ENCODE data around the gene TTLL13. TPM values are rescaled to one million over a fixed set of nuclear protein-coding genes. Genes with fewer than 3 reads are reported as not detected.

The TTLL13 gene
- total RNA-seq, 3 donors from 2014 or later (not counting 1 experiment from before 2014, with no cell fraction given) = 0.18 to 2.2 (median 1.2) TPM

- Mint-ChIP-seq H3K27me3 (ENCODE audit: low read depth in 2 of 2) (no peaks in the 10 kb centered on the region), H3K4me3 (peak overlapping the region; percentile 66), H3K9me3 (no peaks in the 10 kb centered on the region), H3K4me1 (peaks cover 19 to 24% of the 10 kb centered on the region in 2 donors), H3K27ac (peak overlapping the region; percentile 60 to 72), H3K36me3 (no peaks in the 10 kb centered on the region)
- DNase-seq = peak in 1 of 2 donors; percentile 52
- ATAC-seq = peak; percentile 84 to 93 (median 90)
- Histone ChIP-seq H3K4me3 (ENCODE audit: low read length) (no peak overlapping the region), H3K9me3 (ENCODE audit: control insufficient read depth, insufficient read depth, low read length) (no peaks in the 10 kb centered on the region), H3K27me3 (ENCODE audit: control insufficient read depth, insufficient read depth, low read length) (no peaks in the 10 kb centered on the region), H3K36me3 (ENCODE audit: control insufficient read depth, insufficient read depth, low read length) (no peaks in the 10 kb centered on the region), H3K4me1 (ENCODE audit: control insufficient read depth, insufficient read depth, low read length) (peaks cover 12% of the 10 kb centered on the region), H3K27ac (ENCODE audit: low read length) (peak overlapping the region; percentile 8)
- 14% methylated on average over 6 of the region's 6 CpGs for WGBS (ENCODE audit: insufficient coverage)
- no peak for TF ChIP-seq CTCF (IDR thresholded peaks at IDR 0.05)
- intact Hi-C loops (cut with micrococcal nuclease) = no loop called here
Measured at GRCh38 chr15:90306560-90306959, 57.2 kb downstream of the TTLL13 start.

- Mint-ChIP-seq H3K27ac (no peak overlapping the region), H3K4me1 (peaks cover 19 to 24% of the 10 kb centered on the region in 2 donors), H3K36me3 (no peaks in the 10 kb centered on the region), H3K27me3 (ENCODE audit: low read depth in 2 of 2) (peaks cover 2 to 4% of the 10 kb centered on the region in 2 donors), H3K9me3 (no peaks in the 10 kb centered on the region), H3K4me3 (no peak overlapping the region)
- no peaks in the 10 kb centered on the region for H3K27me3 ChIP-seq (ENCODE audit: control insufficient read depth, insufficient read depth, low read length)
- H3K27ac ChIP-seq (ENCODE audit: low read length) = no peak overlapping the region
- no peaks in the 10 kb centered on the region for H3K9me3 ChIP-seq (ENCODE audit: control insufficient read depth, insufficient read depth, low read length)
- no peak for TF ChIP-seq CTCF (IDR thresholded peaks at IDR 0.05)
- peaks cover 12% of the 10 kb centered on the region for H3K4me1 ChIP-seq (ENCODE audit: control insufficient read depth, insufficient read depth, low read length)
- intact Hi-C loops (cut with micrococcal nuclease) = no loop called here
- no peak overlapping the region for H3K4me3 ChIP-seq (ENCODE audit: low read length)
- no peak for DNase-seq
- 95% methylated on average over 2 of the region's 2 CpGs for WGBS (ENCODE audit: insufficient coverage)
- ATAC-seq = no peak
- no peaks in the 10 kb centered on the region for H3K36me3 ChIP-seq (ENCODE audit: control insufficient read depth, insufficient read depth, low read length)
Measured at GRCh38 chr15:90307661-90308060, 58.3 kb downstream of the TTLL13 start.

GRCh38 chr15:90309020-90309419 lies 59.7 kb downstream of the TTLL13 start:
- DNase-seq = no peak
- intact Hi-C loops (cut with micrococcal nuclease) = no loop called here
- 97% methylated on average over 4 of the region's 4 CpGs for WGBS (ENCODE audit: insufficient coverage)
- Histone ChIP-seq H3K36me3 (ENCODE audit: control insufficient read depth, insufficient read depth, low read length) (no peaks in the 10 kb centered on the region), H3K4me1 (ENCODE audit: control insufficient read depth, insufficient read depth, low read length) (peaks cover 12% of the 10 kb centered on the region), H3K27ac (ENCODE audit: low read length) (no peak overlapping the region), H3K9me3 (ENCODE audit: control insufficient read depth, insufficient read depth, low read length) (no peaks in the 10 kb centered on the region), H3K27me3 (ENCODE audit: control insufficient read depth, insufficient read depth, low read length) (no peaks in the 10 kb centered on the region), H3K4me3 (ENCODE audit: low read length) (no peak overlapping the region)
- H3K4me3 Mint-ChIP-seq = no peak overlapping the region
- H3K27me3 Mint-ChIP-seq (ENCODE audit: low read depth in 2 of 2) = peaks cover 8 to 16% of the 10 kb centered on the region in 2 donors
- ATAC-seq = no peak
- no peak overlapping the region for H3K27ac Mint-ChIP-seq
- H3K9me3 Mint-ChIP-seq = no peaks in the 10 kb centered on the region
- no peaks in the 10 kb centered on the region for H3K36me3 Mint-ChIP-seq
- peaks cover 19 to 24% of the 10 kb centered on the region in 2 donors for H3K4me1 Mint-ChIP-seq
- no peak for TF ChIP-seq CTCF (IDR thresholded peaks at IDR 0.05)

Other genes starting within 250 kb of the TTLL13 start
- gene ZNF710, start 248.2 kb upstream of the TTLL13 start, total RNA-seq = 10 to 100 TPM; 26.5 to 43.1 (median 26.6) TPM
- 10 to 100 TPM; 72.3 to 91.5 (median 81.0) TPM for gene IDH2, start 147.1 kb upstream of the TTLL13 start, total RNA-seq
- gene SEMA4B, start 48.2 kb upstream of the TTLL13 start, total RNA-seq = 10 to 100 TPM; 13.1 to 28.1 (median 25.0) TPM
- gene CIB1, start 15.6 kb upstream of the TTLL13 start, total RNA-seq = 100 to 1,000 TPM; 136 to 209 (median 154) TPM
- gene GDPGP1, start 15.3 kb upstream of the TTLL13 start, total RNA-seq = 10 to 100 TPM in 1 of 3 donors, 1 to 10 TPM in 2; 7.8 to 11.1 (median 9.5) TPM
- gene NGRN, start 16.1 kb downstream of the TTLL13 start, total RNA-seq = 10 to 100 TPM; 33.4 to 43.5 (median 33.5) TPM
- under 1 TPM; 0.34 to 0.70 (median 0.47) TPM for gene ZNF774, start 102.7 kb downstream of the TTLL13 start, total RNA-seq
- gene IQGAP1, start 138.7 kb downstream of the TTLL13 start, total RNA-seq = 100 to 1,000 TPM; 431 to 493 (median 446) TPM